Stimulated activated CD4-positive, alpha-beta T cell treated with anti-CD3 and anti-CD28 coated beads, TNF-alpha, amount 100 ng/mL, for 24 hours (primary cell): Measurements from ENCODE around the gene TBC1D8B.

Experiments
- DNase-seq, 3 experiments: peaks; one replicate each; pipeline ENCODE4 v3.0.0-alpha.2; 2020; ENCODE audit warnings: low read depth in 3 of 3

The TBC1D8B gene

GRCh38 chrX:106897259-106897658, 94.8 kb downstream of the TBC1D8B start:
- no peak for DNase-seq

- no peak for DNase-seq
Observed at GRCh38 chrX:106898462-106898861, 96.0 kb downstream of the TBC1D8B start.

- DNase-seq = no peak
Observed at GRCh38 chrX:106899276-106899675, 96.8 kb downstream of the TBC1D8B start.

GRCh38 chrX:106899841-106900240, 97.4 kb downstream of the TBC1D8B start:
- DNase-seq = no peak

- no peak for DNase-seq
Observed at GRCh38 chrX:106901341-106901740, 98.9 kb downstream of the TBC1D8B start.

GRCh38 chrX:106901781-106902219, 99.3 kb downstream of the TBC1D8B start:
- DNase-seq = no peak

- no peak for DNase-seq
Observed at GRCh38 chrX:106902684-106903083, 100.2 kb downstream of the TBC1D8B start.

- no peak for DNase-seq
Observed at GRCh38 chrX:106903291-106903824, 100.9 kb downstream of the TBC1D8B start, which contains the start of gene RIPPLY1. RIPPLY1 (minus strand) TSS chrX:106903341; CDS start chrX:106903287, 54 bp downstream.

GRCh38 chrX:106903856-106904528, 101.5 kb downstream of the TBC1D8B start:
- DNase-seq = no peak

- DNase-seq = no peak
Observed at GRCh38 chrX:106905064-106905708, 102.7 kb downstream of the TBC1D8B start.

- no peak for DNase-seq
Observed at GRCh38 chrX:106906361-106906760, 103.9 kb downstream of the TBC1D8B start.

GRCh38 chrX:106912864-106913263, 110.4 kb downstream of the TBC1D8B start:
- DNase-seq = no peak

- no peak for DNase-seq
Observed at GRCh38 chrX:106917830-106918500, 115.5 kb downstream of the TBC1D8B start.

GRCh38 chrX:106919932-106920452, 117.5 kb downstream of the TBC1D8B start, which contains the start of gene CLDN2:
CLDN2 (plus strand) TSS chrX:106920402; CDS start chrX:106928229, 7,827 bp downstream.
- DNase-seq = no peak

GRCh38 chrX:106921637-106922036, 119.2 kb downstream of the TBC1D8B start:
- DNase-seq = no peak
